GM15510 (cell line): ENCODE measurements around the gene LRP5.

ENCODE experiments used
- POLR2A ChIP-seq: IDR thresholded peaks from 3 replicates; pipeline ENCODE4 v1.6.1; 2011; ENCODE audit warnings: borderline replicate concordance; ENCODE audit not compliant: insufficient read length; ENCODE audit errors: extremely low read depth

LRP5 gene

DNA sequence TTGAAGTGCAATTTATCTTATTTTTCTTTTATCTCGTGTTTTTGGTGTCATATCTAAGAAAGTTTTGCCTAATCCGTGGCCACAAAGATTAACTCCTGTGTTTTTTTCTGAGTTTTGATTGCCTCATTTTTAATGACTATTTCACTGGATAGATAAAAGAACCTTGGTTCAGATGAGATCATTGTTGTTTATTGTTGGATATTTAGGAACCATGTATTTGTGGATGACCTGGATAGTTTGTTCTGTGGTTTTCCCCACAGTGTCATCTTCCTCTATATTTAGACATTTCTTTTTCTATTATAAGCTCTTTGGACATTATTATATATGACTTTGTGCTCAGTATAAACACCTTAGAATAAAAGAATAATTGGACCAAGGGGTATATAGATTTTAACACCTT lies 185.4 kb downstream of the LRP5 start:
- no peak for TF ChIP-seq POLR2A

DNA sequence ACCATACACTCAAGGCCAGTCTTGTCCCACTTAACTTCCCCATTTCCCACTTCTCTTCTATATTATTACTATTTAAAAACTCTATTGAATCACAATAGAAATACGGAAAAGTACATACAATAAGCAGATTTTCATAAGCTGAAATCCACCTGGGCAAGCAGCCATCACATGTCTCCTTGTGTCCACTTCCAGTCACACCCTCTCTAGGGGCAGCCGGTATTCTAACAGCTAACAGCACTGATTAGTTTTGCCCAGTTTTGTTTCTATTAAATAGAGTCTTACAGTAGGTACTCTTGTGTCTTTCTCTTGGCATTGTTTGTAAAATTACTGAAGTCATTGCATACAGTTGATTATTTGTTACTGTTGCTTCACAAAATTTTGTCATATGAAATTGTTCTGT lies 185.9 kb downstream of the LRP5 start:
- no peak for TF ChIP-seq POLR2A
